HEK293 (cell line): ENCODE measurements around the gene MYO1B.

Experiments used
- CTCF ChIA-PET: fragments of 350-600 bp; formaldehyde crosslinking; extraction: SDS; loops from one replicate; lab custom pipeline; 2021; ENCODE audit warnings: antibody characterized with exemption; lab: Yijun Ruan, JAX
- POLR2A ChIA-PET: fragments of 300-600 bp; formaldehyde crosslinking; extraction: SDS; loops from one replicate; lab custom pipeline; 2020; ENCODE audit warnings: antibody characterized with exemption, inconsistent platforms; lab: Yijun Ruan, JAX
- H3K27ac ChIP-seq: fragments of 200-500 bp; sonication (Bioruptor generic); 2 replicates; pipeline ENCODE4 v1.5.1; 2014; ENCODE audit warnings: low read depth, low read length, control low read depth, inconsistent platforms; ENCODE audit errors: extremely low read depth
- H3K36me3 ChIP-seq, 2 experiments: fragments of 200-500 bp in 1 of 2; sonication (Bioruptor generic) in 1 of 2; 1 replicate in 1 of 2; 2 replicates in 1 of 2; pipeline ENCODE4 v1.5.1; 2014 to 2017; ENCODE audit warnings: inconsistent platforms in 2 of 2, low read length in 2 of 2; ENCODE audit not compliant: control insufficient read depth in 2 of 2, insufficient read depth in 1 of 2
- H3K4me1 ChIP-seq: fragments of 200-500 bp; sonication (Bioruptor generic); 2 replicates; pipeline ENCODE4 v1.5.1; 2014; ENCODE audit warnings: mild to moderate bottlenecking, low read length, inconsistent platforms; ENCODE audit not compliant: control insufficient read depth, insufficient read depth
- H3K4me3 ChIP-seq: 2 replicates; pipeline ENCODE4 v1.5.1; 2011; ENCODE audit warnings: low read depth, mild to moderate bottlenecking, control low read depth, low read length, moderate library complexity
- H3K9me3 ChIP-seq: fragments of 200-500 bp; sonication (Bioruptor generic); 2 replicates; pipeline ENCODE4 v1.5.1; 2014; ENCODE audit warnings: low read depth, low read length, inconsistent platforms; ENCODE audit not compliant: control insufficient read depth, insufficient read depth
- HOXD13 ChIP-seq: sonication (generic); formaldehyde crosslinking; IDR thresholded peaks from 2 replicates; pipeline ENCODE4 v1.8.0; 2022; ENCODE audit warnings: missing genetic modification reagents, borderline replicate concordance
- IKZF3 ChIP-seq: fragments of 450-650 bp; IDR thresholded peaks from 2 replicates; pipeline ENCODE4 v1.5.0; 2018; ENCODE audit warnings: missing biosample characterization, mild to moderate bottlenecking, missing genetic modification characterization, moderate library complexity
- MEIS1 ChIP-seq: sonication (generic); formaldehyde crosslinking; IDR thresholded peaks from 2 replicates; pipeline ENCODE4 v1.8.1; 2022; ENCODE audit warnings: missing genetic modification reagents, mild to moderate bottlenecking, borderline replicate concordance
- PRDM1 ChIP-seq: fragments of 450-650 bp; formaldehyde crosslinking; IDR thresholded peaks from 2 replicates; pipeline ENCODE4; 2016; ENCODE audit warnings: missing biosample characterization, missing genetic modification characterization
- SP2 ChIP-seq: fragments of 450-650 bp; formaldehyde crosslinking; IDR thresholded peaks from 2 replicates; pipeline ENCODE4 v1.5.1; 2016; ENCODE audit warnings: missing biosample characterization, missing genetic modification characterization
- TCF7L2 ChIP-seq: IDR thresholded peaks from 2 replicates; pipeline ENCODE4 v1.6.1; 2011; ENCODE audit warnings: low read depth, mild to moderate bottlenecking, inconsistent platforms, low read length, moderate library complexity, borderline replicate concordance
- ZBTB20 ChIP-seq: fragments of 450-650 bp; formaldehyde crosslinking; IDR thresholded peaks from 2 replicates; pipeline ENCODE4 v1.5.1; 2016; ENCODE audit warnings: missing biosample characterization, missing genetic modification characterization
- ZFP37 ChIP-seq: fragments of 450-650 bp; formaldehyde crosslinking; IDR thresholded peaks from 2 replicates; pipeline ENCODE4 v1.5.1; 2016; ENCODE audit warnings: missing biosample characterization, missing genetic modification characterization
- ZNF121 ChIP-seq: fragments of 450-650 bp; formaldehyde crosslinking; IDR thresholded peaks from 2 replicates; pipeline ENCODE4 v1.5.1; 2016; ENCODE audit warnings: missing biosample characterization, missing genetic modification characterization
- ZNF221 ChIP-seq: fragments of 450-650 bp; formaldehyde crosslinking; IDR thresholded peaks from 2 replicates; pipeline ENCODE4 v1.5.1; 2017; ENCODE audit warnings: missing biosample characterization, missing genetic modification characterization, borderline replicate concordance
- ZNF266 ChIP-seq: fragments of 450-650 bp; formaldehyde crosslinking; IDR thresholded peaks from 2 replicates; pipeline ENCODE4 v1.5.1; 2016; ENCODE audit warnings: missing biosample characterization, missing genetic modification characterization, low read depth
- ZNF292 ChIP-seq: fragments of 450-650 bp; formaldehyde crosslinking; IDR thresholded peaks from 2 replicates; pipeline ENCODE4 v1.5.1; 2016; ENCODE audit warnings: low read depth, missing biosample characterization, missing genetic modification characterization, borderline replicate concordance
- ZNF354C ChIP-seq: fragments of 450-650 bp; formaldehyde crosslinking; IDR thresholded peaks from 2 replicates; pipeline ENCODE4 v1.5.1; 2016; ENCODE audit warnings: missing biosample characterization, missing genetic modification characterization, low read depth, borderline replicate concordance
- ZNF426 ChIP-seq: fragments of 450-650 bp; formaldehyde crosslinking; IDR thresholded peaks from 2 replicates; pipeline ENCODE4 v1.5.1; 2017; ENCODE audit warnings: missing biosample characterization, missing genetic modification characterization, mild to moderate bottlenecking, inconsistent platforms, moderate library complexity
- ZNF530 ChIP-seq: fragments of 450-650 bp; formaldehyde crosslinking; IDR thresholded peaks from 2 replicates; pipeline ENCODE4 v1.5.1; 2016; ENCODE audit warnings: low read depth, missing biosample characterization, missing genetic modification characterization
- ZNF549 ChIP-seq: fragments of 450-650 bp; IDR thresholded peaks from 2 replicates; pipeline ENCODE4 v1.5.1; 2018; ENCODE audit warnings: missing biosample characterization, missing genetic modification characterization, mild to moderate bottlenecking, inconsistent platforms, moderate library complexity
- ZNF707 ChIP-seq: fragments of 450-650 bp; formaldehyde crosslinking; IDR thresholded peaks from 2 replicates; pipeline ENCODE4 v1.5.1; 2016; ENCODE audit warnings: missing biosample characterization, missing genetic modification characterization
- ZSCAN16 ChIP-seq: fragments of 450-650 bp; formaldehyde crosslinking; IDR thresholded peaks from 2 replicates; pipeline ENCODE4 v1.5.1; 2016; ENCODE audit warnings: missing biosample characterization, missing genetic modification characterization
- TF ChIP-seq, protein P1 (sequence below): fragments of 450-650 bp; IDR thresholded peaks from 2 replicates; pipeline ENCODE4 v1.5.1; 2018; ENCODE audit warnings: missing biosample characterization, mild to moderate bottlenecking, missing genetic modification characterization
- TF ChIP-seq, protein P2 (sequence below): fragments of 450-650 bp; formaldehyde crosslinking; IDR thresholded peaks from 2 replicates; pipeline ENCODE4 v1.5.1; 2016; ENCODE audit warnings: missing biosample characterization, missing genetic modification characterization
- TF ChIP-seq, protein P3 (sequence below): fragments of 450-650 bp; formaldehyde crosslinking; IDR thresholded peaks from 2 replicates; pipeline ENCODE4 v1.5.1; 2016; ENCODE audit warnings: missing biosample characterization, missing genetic modification characterization
- TF ChIP-seq, protein P4 (sequence below): fragments of 450-650 bp; formaldehyde crosslinking; IDR thresholded peaks from 2 replicates; pipeline ENCODE4 v1.5.1; 2016; ENCODE audit warnings: missing biosample characterization, missing genetic modification characterization

MYO1B gene

DNA sequence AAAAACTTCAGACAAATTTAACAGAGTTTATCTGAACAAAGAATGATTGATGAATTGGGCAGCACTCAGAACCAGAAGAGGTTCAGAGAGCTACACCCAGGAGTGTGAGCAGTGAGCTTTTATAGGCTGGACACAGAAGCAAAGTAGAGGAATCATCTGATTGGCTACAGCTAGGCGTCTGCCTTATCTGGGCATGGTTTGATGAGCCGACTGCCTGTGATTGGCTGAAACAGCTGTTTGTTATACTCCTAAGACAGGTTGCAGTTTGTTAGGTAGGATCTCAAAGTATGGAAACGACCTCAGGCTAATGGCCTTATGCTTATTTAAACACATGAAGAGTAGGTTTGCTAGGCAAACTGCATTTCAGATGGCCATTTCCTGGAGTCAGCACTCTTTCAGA lies 188.9 kb downstream of the MYO1B start:
- ChIA-PET CTCF (interaction anchor here (0.7 kb wide), 1 partner anchor 653 kb away, joined by 4 read pairs; no protein-coding TSS in a partner anchor), POLR2A (no interaction called here)
- no peaks in the 10 kb centered on the region for H3K4me1 ChIP-seq
- TF ChIP-seq ZNF549 (tag by site-specific recombination) (peak; percentile 88), SP2 (no peak)
- H3K4me3 ChIP-seq, result no peak overlapping the region
- H3K36me3 ChIP-seq, result no peaks in the 10 kb centered on the region
- no peak overlapping the region for H3K27ac ChIP-seq
- H3K9me3 ChIP-seq, result no peaks in the 10 kb centered on the region

DNA sequence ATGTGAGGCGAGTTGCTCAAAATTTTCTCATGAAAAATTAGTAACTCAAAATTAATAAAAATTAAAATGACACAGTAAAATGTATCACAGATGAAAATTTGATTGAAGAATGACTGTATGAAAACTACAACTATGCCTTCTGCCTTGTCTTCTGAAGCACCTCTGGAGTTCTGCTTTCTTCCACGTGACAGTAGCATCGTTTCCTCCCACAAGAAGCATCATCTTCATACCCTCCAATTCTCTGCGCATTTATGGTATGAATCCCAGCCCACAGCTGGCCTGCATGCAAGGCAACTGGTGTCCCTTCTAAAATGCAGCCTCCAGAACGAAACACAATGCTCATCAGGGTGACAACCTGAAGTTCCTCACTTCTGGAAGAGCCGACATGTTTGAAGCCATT lies 189.9 kb downstream of the MYO1B start:
- no peak for TF ChIP-seq ZNF426 (tag by site-specific recombination)
- TF ChIP-seq ZNF707 (tag by site-specific recombination), result no peak
- no peak for TF ChIP-seq ZNF266 (tag by site-specific recombination)
- no peak for TF ChIP-seq ZNF221 (tag by site-specific recombination)
- no peak for TF ChIP-seq ZNF292 (tag by site-specific recombination)
- TF ChIP-seq, protein P1, sequence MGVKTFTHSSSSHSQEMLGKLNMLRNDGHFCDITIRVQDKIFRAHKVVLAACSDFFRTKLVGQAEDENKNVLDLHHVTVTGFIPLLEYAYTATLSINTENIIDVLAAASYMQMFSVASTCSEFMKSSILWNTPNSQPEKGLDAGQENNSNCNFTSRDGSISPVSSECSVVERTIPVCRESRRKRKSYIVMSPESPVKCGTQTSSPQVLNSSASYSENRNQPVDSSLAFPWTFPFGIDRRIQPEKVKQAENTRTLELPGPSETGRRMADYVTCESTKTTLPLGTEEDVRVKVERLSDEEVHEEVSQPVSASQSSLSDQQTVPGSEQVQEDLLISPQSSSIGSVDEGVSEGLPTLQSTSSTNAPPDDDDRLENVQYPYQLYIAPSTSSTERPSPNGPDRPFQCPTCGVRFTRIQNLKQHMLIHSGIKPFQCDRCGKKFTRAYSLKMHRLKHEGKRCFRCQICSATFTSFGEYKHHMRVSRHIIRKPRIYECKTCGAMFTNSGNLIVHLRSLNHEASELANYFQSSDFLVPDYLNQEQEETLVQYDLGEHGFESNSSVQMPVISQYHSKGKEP, result no peak
- no peak for TF ChIP-seq MEIS1 (CRISPR knock-in tag)
- no peak for TF ChIP-seq ZNF354C (tag by site-specific recombination)
- TF ChIP-seq TCF7L2, result no peak
- no peak for TF ChIP-seq ZSCAN16 (tag by site-specific recombination)
- TF ChIP-seq ZFP37 (tag by site-specific recombination), result no peak
- no peak for TF ChIP-seq HOXD13
- TF ChIP-seq ZNF121 (tag by site-specific recombination), result no peak
- TF ChIP-seq PRDM1, result no peak
- TF ChIP-seq, protein P2, sequence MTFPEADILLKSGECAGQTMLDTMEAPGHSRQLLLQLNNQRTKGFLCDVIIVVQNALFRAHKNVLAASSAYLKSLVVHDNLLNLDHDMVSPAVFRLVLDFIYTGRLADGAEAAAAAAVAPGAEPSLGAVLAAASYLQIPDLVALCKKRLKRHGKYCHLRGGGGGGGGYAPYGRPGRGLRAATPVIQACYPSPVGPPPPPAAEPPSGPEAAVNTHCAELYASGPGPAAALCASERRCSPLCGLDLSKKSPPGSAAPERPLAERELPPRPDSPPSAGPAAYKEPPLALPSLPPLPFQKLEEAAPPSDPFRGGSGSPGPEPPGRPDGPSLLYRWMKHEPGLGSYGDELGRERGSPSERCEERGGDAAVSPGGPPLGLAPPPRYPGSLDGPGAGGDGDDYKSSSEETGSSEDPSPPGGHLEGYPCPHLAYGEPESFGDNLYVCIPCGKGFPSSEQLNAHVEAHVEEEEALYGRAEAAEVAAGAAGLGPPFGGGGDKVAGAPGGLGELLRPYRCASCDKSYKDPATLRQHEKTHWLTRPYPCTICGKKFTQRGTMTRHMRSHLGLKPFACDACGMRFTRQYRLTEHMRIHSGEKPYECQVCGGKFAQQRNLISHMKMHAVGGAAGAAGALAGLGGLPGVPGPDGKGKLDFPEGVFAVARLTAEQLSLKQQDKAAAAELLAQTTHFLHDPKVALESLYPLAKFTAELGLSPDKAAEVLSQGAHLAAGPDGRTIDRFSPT (tag by site-specific recombination), result no peak
- TF ChIP-seq, protein P3, sequence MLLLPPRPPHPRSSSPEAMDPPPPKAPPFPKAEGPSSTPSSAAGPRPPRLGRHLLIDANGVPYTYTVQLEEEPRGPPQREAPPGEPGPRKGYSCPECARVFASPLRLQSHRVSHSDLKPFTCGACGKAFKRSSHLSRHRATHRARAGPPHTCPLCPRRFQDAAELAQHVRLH, result no peak
- TF ChIP-seq, protein P4, sequence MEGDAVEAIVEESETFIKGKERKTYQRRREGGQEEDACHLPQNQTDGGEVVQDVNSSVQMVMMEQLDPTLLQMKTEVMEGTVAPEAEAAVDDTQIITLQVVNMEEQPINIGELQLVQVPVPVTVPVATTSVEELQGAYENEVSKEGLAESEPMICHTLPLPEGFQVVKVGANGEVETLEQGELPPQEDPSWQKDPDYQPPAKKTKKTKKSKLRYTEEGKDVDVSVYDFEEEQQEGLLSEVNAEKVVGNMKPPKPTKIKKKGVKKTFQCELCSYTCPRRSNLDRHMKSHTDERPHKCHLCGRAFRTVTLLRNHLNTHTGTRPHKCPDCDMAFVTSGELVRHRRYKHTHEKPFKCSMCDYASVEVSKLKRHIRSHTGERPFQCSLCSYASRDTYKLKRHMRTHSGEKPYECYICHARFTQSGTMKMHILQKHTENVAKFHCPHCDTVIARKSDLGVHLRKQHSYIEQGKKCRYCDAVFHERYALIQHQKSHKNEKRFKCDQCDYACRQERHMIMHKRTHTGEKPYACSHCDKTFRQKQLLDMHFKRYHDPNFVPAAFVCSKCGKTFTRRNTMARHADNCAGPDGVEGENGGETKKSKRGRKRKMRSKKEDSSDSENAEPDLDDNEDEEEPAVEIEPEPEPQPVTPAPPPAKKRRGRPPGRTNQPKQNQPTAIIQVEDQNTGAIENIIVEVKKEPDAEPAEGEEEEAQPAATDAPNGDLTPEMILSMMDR (tag by site-specific recombination), result no peak
- no peak for TF ChIP-seq ZBTB20 (tag by site-specific recombination)
- TF ChIP-seq ZNF530, result no peak
- no peak for TF ChIP-seq IKZF3
- H3K4me1 ChIP-seq, result no peaks in the 10 kb centered on the region
- CTCF ChIA-PET, result no interaction called here

More for the DNA sequence above, 189.9 kb downstream of the MYO1B start:
- Histone ChIP-seq H3K27ac (no peak overlapping the region), H3K36me3 (no peaks in the 10 kb centered on the region), H3K4me3 (no peak overlapping the region), H3K9me3 (no peaks in the 10 kb centered on the region)
- POLR2A ChIA-PET, result no interaction called here
